Heart left ventricle (tissue), 13 donors: Measurements from ENCODE around the gene HMHB1.

ENCODE experiments used
- CTCF ChIP-seq, 12 donors: fragments of 200-600 bp; sonication (generic) in 4 of 12; IDR thresholded peaks; one replicate each; pipeline versions ENCODE4 v1.5.0 to v1.8.0; 2018 to 2022; ENCODE audit warnings: antibody characterized with exemption in 12 of 12, mild to moderate bottlenecking in 5 of 12
- POLR2A ChIP-seq, 2 donors: fragments of 450-650 bp; IDR thresholded peaks; one replicate each; pipeline ENCODE4 v1.6.1; 2017; ENCODE audit warnings: antibody characterized with exemption in 2 of 2, mild to moderate bottlenecking in 2 of 2, moderate library complexity in 2 of 2
- donor health status: ischemic (EF 13 %, LVEDD 7.1; RV severe dilation, severe dysfunction).
- donor health status: DM: no; HTN: yes; CAD: no.
- donor health status: DM: no; HTN: no; CAD: no.
- donor health status: ischemic (EF 25% LVEDD 6.9; RV normal size, moderate dysfunction).
- donor health status: ischemic (EF 25% LVEDD 5.7; RV mildly dilated, moderate dysfunction).
- donor health status: ischemic (EF 35%, LVEDD 5.7; RV mildly dilated, moderate dysfunction).
- donor health status: nonischemic (EF 11% LVEDD 7.7; RV severe dilation, severe dysfunction).
- donor health status: DM: yes; HTN: yes; CAD: no.
- donor health status: PGD.
- donor health status: ischemic (EF 29% LVEDD 5.4; RV normal size, mild dysfunction).
- donor health status: nonischemic (EF 23%, LVEDD 6.1; RV moderate dilation, normal function).

DNA sequence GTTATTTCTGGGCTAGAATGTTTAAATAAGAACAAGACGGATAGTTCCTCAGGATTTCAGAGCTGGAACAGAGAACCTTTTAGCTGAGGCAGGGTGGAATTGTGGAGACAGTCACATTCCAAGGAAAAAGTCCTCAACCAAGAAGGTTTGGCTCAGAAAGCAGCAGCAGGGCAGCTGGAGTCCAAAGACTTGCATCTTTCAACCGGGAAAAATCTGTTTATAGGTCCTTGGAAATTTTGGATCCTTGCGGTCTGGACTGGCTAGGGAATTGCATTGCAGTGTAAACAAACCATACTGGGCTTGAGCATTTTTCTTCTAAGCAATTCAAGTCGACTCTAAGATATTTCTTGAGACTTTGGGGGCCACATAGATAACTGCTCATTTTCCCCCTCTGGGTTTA lies 40.8 kb upstream of the HMHB1 start:
- no peak for TF ChIP-seq POLR2A (IDR thresholded peaks at IDR 0.05)
- no peak for TF ChIP-seq CTCF (IDR thresholded peaks at IDR 0.05)
